HepG2 (cell line): ENCODE results near the gene SLC34A3. TPM values are rescaled to one million over a fixed set of nuclear protein-coding genes. Genes with fewer than 3 reads are reported as not detected.
A peak's percentile ranks its signal among the peaks of the same experiment; 100 is the strongest.

Experiments used
- ATAD3A ChIP-seq: sonication (generic); formaldehyde crosslinking; IDR thresholded peaks from 2 replicates; pipeline ENCODE4 v1.4.0; 2020; ENCODE audit warnings: missing genetic modification reagents
- ELF4 ChIP-seq: sonication (generic); formaldehyde crosslinking; IDR thresholded peaks from 2 replicates; pipeline ENCODE4 v1.5.0; 2020; ENCODE audit warnings: missing genetic modification reagents, mild to moderate bottlenecking, moderate library complexity, borderline replicate concordance
- HMG20A ChIP-seq: IDR thresholded peaks from 2 replicates; pipeline ENCODE4 v1.6.1; 2016; ENCODE audit warnings: borderline replicate concordance
- HNRNPK ChIP-seq: fragments of 200-400 bp; formaldehyde crosslinking; IDR thresholded peaks from 2 replicates; pipeline ENCODE4 v1.6.1; 2018; ENCODE audit warnings: low read length, low read depth, moderate library complexity, mild to moderate bottlenecking; ENCODE audit not compliant: poor library complexity, severe bottlenecking
- KLF13 ChIP-seq: sonication (generic); formaldehyde crosslinking; IDR thresholded peaks from 2 replicates; pipeline ENCODE4 v1.4.0; 2020; ENCODE audit warnings: mild to moderate bottlenecking, missing genetic modification reagents
- SAP130 ChIP-seq: IDR thresholded peaks from 2 replicates; pipeline ENCODE4 v1.6.1; 2016; ENCODE audit warnings: low read depth
- SOX5 ChIP-seq: IDR thresholded peaks from 2 replicates; pipeline ENCODE4 v1.6.1; 2016; ENCODE audit warnings: borderline replicate concordance
- SRY ChIP-seq: sonication (generic); formaldehyde crosslinking; IDR thresholded peaks from 2 replicates; pipeline ENCODE4 v1.8.0; 2022; ENCODE audit warnings: mild to moderate bottlenecking, missing genetic modification reagents
- THYN1 ChIP-seq: sonication (generic); formaldehyde crosslinking; IDR thresholded peaks from 2 replicates; pipeline ENCODE4 v1.8.1; 2023; ENCODE audit warnings: low read depth, mild to moderate bottlenecking, moderate library complexity, missing genetic modification reagents, borderline replicate concordance
- ZFAT ChIP-seq: sonication (generic); formaldehyde crosslinking; conservative IDR thresholded peaks from 2 replicates; pipeline ENCODE4 v1.8.1; 2023; ENCODE audit warnings: missing genetic modification reagents, inconsistent platforms
- ZFP36 ChIP-seq: fragments of 150-350 bp; IDR thresholded peaks from 2 replicates; pipeline ENCODE4 v1.6.1; 2018; ENCODE audit warnings: borderline replicate concordance, low read length, low read depth; ENCODE audit not compliant: partially characterized antibody
- ZMYM4 ChIP-seq: sonication (generic); formaldehyde crosslinking; IDR thresholded peaks from 2 replicates; pipeline ENCODE4 v1.8.1; 2023; ENCODE audit warnings: mild to moderate bottlenecking, missing genetic modification reagents
- ZNF160 ChIP-seq: sonication (generic); formaldehyde crosslinking; IDR thresholded peaks from 2 replicates; pipeline ENCODE4 v1.8.0; 2022; ENCODE audit warnings: mild to moderate bottlenecking, inconsistent platforms, missing genetic modification reagents
- ZNF180 ChIP-seq: sonication (generic); formaldehyde crosslinking; IDR thresholded peaks from 2 replicates; pipeline ENCODE4 v1.4.0; 2020; ENCODE audit warnings: low read depth, missing genetic modification reagents, borderline replicate concordance
- ZNF432 ChIP-seq: sonication (generic); formaldehyde crosslinking; IDR thresholded peaks from 2 replicates; pipeline ENCODE4 v1.5.0; 2020; ENCODE audit warnings: missing genetic modification reagents, mild to moderate bottlenecking, borderline replicate concordance
- ZNF441 ChIP-seq: sonication (generic); formaldehyde crosslinking; IDR thresholded peaks from 2 replicates; pipeline ENCODE4 v1.7.0; 2021; ENCODE audit warnings: missing genetic modification reagents, borderline replicate concordance
- ZNF569 ChIP-seq: sonication (generic); formaldehyde crosslinking; IDR thresholded peaks from 2 replicates; pipeline ENCODE4 v1.5.0; 2020; ENCODE audit warnings: mild to moderate bottlenecking, missing genetic modification reagents, moderate library complexity, borderline replicate concordance
- polyA plus RNA-seq, 8 experiments: library from polyadenylated mRNA; depleted of rRNA in 3 of 8; stranded (reverse) in 7 of 8; unstranded in 1 of 8; fragments of >200 nt; fragmentation: Illumina TruSeq in 4 of 8; extraction: Trizol in 4 of 8; gene quantifications; 2 replicates each; pipeline versions ENCODE4 v1.2.1 to v1.2.3, GENCODE V29; 2011 to 2016; ENCODE audit warnings: low read depth in 4 of 8, missing spikeins in 1 of 8, mixed read lengths in 1 of 8; ENCODE audit not compliant: insufficient read depth in 1 of 8
- total RNA-seq, 5 experiments: library from RNA; depleted of rRNA; stranded (reverse); fragments of >200 nt; fragmentation: Illumina TruSeq; extraction: Trizol; gene quantifications; 2 replicates each; pipeline ENCODE4 v1.2.3, GENCODE V29; 2016; ENCODE audit warnings: low read depth in 1 of 5
- TF ChIP-seq, protein P1 (sequence below): fragments of 450-650 bp; IDR thresholded peaks from 2 replicates; pipeline ENCODE4 v1.6.1; 2017; ENCODE audit warnings: mild to moderate bottlenecking
- TF ChIP-seq, protein P2 (sequence below): sonication (generic); formaldehyde crosslinking; IDR thresholded peaks from 2 replicates; pipeline ENCODE4 v1.4.0; 2020; ENCODE audit warnings: mild to moderate bottlenecking, missing genetic modification reagents
- TF ChIP-seq, protein P3 (sequence below): sonication (generic); formaldehyde crosslinking; IDR thresholded peaks from 2 replicates; pipeline ENCODE4 v1.4.0; 2020; ENCODE audit warnings: mild to moderate bottlenecking, missing genetic modification reagents
- TF ChIP-seq, protein P4 (sequence below): sonication (generic); formaldehyde crosslinking; IDR thresholded peaks from 2 replicates; pipeline ENCODE4 v1.4.0; 2020; ENCODE audit warnings: mild to moderate bottlenecking, low read depth, missing genetic modification reagents

SLC34A3 gene
- total and polyA plus RNA-seq, 2 of the 13 experiments (the other 11 are each of a cell fraction or from before 2014, with no cell fraction given): 0.07 to 1.0 TPM

DNA sequence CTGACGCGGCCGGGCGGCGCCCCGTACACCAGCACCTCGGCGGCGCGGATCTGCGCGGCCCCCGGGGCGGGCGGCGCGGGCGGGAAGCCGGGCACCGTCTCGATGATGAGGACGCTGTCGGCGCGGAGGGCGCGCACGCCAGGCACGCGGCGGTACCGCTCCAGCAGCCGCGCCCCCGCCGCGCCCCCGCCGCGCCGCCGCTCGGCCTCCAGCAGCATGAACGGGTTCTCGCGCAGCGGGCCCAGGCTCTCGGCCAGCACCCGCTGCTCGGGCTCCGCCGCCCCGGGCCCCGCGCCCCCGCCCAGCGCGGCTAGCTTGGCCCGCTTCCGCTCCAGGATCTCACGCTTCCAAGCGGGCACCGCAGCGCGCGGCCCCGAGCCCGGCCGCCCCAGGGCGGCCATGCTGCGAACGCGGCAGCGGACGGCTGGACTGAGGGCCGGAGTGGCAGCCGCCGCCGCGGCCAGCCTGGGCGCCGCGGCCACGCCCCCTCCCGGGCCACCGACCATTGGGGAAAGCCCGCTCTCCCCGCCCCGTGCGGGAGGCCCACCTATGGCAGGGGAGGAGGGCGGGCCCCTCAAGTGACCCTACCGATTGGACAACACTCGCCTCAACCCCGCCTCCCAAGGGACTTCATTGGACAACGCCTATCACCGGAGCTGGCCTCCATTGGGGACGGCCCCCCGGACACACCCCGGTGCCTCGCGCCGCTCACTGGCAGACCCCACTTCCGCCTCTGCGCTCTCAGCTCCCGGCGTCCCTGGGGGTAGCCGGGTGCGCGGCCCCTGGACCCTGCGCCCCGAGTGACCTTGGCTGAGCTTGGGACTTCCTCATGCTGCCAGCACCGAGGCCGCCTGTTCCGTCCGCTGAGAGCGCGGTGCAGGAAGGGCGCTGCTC, 30.1 kb upstream of the SLC34A3 start, which contains the start of gene TPRN (continued):
- TF ChIP-seq, protein P1, sequence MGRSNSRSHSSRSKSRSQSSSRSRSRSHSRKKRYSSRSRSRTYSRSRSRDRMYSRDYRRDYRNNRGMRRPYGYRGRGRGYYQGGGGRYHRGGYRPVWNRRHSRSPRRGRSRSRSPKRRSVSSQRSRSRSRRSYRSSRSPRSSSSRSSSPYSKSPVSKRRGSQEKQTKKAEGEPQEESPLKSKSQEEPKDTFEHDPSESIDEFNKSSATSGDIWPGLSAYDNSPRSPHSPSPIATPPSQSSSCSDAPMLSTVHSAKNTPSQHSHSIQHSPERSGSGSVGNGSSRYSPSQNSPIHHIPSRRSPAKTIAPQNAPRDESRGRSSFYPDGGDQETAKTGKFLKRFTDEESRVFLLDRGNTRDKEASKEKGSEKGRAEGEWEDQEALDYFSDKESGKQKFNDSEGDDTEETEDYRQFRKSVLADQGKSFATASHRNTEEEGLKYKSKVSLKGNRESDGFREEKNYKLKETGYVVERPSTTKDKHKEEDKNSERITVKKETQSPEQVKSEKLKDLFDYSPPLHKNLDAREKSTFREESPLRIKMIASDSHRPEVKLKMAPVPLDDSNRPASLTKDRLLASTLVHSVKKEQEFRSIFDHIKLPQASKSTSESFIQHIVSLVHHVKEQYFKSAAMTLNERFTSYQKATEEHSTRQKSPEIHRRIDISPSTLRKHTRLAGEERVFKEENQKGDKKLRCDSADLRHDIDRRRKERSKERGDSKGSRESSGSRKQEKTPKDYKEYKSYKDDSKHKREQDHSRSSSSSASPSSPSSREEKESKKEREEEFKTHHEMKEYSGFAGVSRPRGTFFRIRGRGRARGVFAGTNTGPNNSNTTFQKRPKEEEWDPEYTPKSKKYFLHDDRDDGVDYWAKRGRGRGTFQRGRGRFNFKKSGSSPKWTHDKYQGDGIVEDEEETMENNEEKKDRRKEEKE: no peak
- TF ChIP-seq SAP130 (CRISPR knock-in tag) (peak; percentile 99), ZNF160 (peak; percentile 30; the same call in 1 of the 2 replicates), ZFP36 (no peak), ZFAT (CRISPR knock-in tag) (0 out of 2 replicates have a peak, but pooled peaks have one; percentile 52), SOX5 (CRISPR knock-in tag) (no peak), ATAD3A (no peak), THYN1 (0 out of 2 replicates have a peak, but pooled peaks have one; percentile 43), KLF13 (no peak), ZNF569 (no peak), ZMYM4 (CRISPR knock-in tag) (peak; percentile 48; the same call in 1 of the 2 replicates), SRY (CRISPR knock-in tag) (peak; percentile 60; the same call in 1 of the 2 replicates), ZNF441 (peak; percentile 76; the same call in 1 of the 2 replicates), ZNF180 (CRISPR knock-in tag) (no peak), HNRNPK (no peak), ELF4 (CRISPR knock-in tag) (peak; percentile 89; the same call in 1 of the 2 replicates), ZNF432 (CRISPR knock-in tag) (no peak), HMG20A (no peak)
- TF ChIP-seq, protein P2, sequence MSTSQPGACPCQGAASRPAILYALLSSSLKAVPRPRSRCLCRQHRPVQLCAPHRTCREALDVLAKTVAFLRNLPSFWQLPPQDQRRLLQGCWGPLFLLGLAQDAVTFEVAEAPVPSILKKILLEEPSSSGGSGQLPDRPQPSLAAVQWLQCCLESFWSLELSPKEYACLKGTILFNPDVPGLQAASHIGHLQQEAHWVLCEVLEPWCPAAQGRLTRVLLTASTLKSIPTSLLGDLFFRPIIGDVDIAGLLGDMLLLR (CRISPR knock-in tag): no peak; the same call in 1 of the 2 replicates
- TF ChIP-seq, protein P3, sequence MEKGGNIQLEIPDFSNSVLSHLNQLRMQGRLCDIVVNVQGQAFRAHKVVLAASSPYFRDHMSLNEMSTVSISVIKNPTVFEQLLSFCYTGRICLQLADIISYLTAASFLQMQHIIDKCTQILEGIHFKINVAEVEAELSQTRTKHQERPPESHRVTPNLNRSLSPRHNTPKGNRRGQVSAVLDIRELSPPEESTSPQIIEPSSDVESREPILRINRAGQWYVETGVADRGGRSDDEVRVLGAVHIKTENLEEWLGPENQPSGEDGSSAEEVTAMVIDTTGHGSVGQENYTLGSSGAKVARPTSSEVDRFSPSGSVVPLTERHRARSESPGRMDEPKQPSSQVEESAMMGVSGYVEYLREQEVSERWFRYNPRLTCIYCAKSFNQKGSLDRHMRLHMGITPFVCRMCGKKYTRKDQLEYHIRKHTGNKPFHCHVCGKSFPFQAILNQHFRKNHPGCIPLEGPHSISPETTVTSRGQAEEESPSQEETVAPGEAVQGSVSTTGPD (CRISPR knock-in tag): no peak
- TF ChIP-seq, protein P4, sequence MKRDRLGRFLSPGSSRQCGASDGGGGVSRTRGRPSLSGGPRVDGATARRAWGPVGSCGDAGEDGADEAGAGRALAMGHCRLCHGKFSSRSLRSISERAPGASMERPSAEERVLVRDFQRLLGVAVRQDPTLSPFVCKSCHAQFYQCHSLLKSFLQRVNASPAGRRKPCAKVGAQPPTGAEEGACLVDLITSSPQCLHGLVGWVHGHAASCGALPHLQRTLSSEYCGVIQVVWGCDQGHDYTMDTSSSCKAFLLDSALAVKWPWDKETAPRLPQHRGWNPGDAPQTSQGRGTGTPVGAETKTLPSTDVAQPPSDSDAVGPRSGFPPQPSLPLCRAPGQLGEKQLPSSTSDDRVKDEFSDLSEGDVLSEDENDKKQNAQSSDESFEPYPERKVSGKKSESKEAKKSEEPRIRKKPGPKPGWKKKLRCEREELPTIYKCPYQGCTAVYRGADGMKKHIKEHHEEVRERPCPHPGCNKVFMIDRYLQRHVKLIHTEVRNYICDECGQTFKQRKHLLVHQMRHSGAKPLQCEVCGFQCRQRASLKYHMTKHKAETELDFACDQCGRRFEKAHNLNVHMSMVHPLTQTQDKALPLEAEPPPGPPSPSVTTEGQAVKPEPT: no peak
